GM23248 (cell line): ENCODE data around the gene RAB40B. TPM values are rescaled to one million over a fixed set of nuclear protein-coding genes. Genes with fewer than 3 reads are reported as not detected.

Source experiments
- DNase-seq: peaks from one replicate; pipeline ENCODE4 v3.0.0-alpha.2; 2015
- H2AFZ ChIP-seq: fragments of 200-600 bp; sonication (generic); 2 replicates; pipeline ENCODE4 v1.6.1; 2016; ENCODE audit warnings: antibody characterized with exemption
- H3F3A ChIP-seq: fragments of 200-600 bp; sonication (generic); 2 replicates; pipeline ENCODE4 v1.6.1; 2016; ENCODE audit warnings: mild to moderate bottlenecking, antibody characterized with exemption, mixed run types; ENCODE audit not compliant: insufficient read depth
- H3K27ac ChIP-seq: fragments of 200-600 bp; sonication (generic); 2 replicates; pipeline ENCODE4 v1.5.1; 2016; ENCODE audit warnings: mild to moderate bottlenecking
- H3K27me3 ChIP-seq: fragments of 200-600 bp; sonication (generic); replicated peaks from 2 replicates; pipeline ENCODE4 v1.6.1; 2016; ENCODE audit warnings: mild to moderate bottlenecking; ENCODE audit not compliant: insufficient read depth
- H3K36me3 ChIP-seq: fragments of 200-600 bp; sonication (generic); 2 replicates; pipeline ENCODE4 v1.6.1; 2016; ENCODE audit warnings: low read depth, mild to moderate bottlenecking
- H3K4me1 ChIP-seq: fragments of 200-600 bp; sonication (generic); 2 replicates; pipeline ENCODE4 v1.6.1; 2016; ENCODE audit warnings: mild to moderate bottlenecking; ENCODE audit not compliant: insufficient read depth
- H3K4me2 ChIP-seq: fragments of 200-600 bp; sonication (generic); one replicate; pipeline ENCODE4 v1.6.1; 2016; ENCODE audit warnings: mild to moderate bottlenecking; ENCODE audit not compliant: unreplicated experiment
- H3K4me3 ChIP-seq: fragments of 200-600 bp; sonication (generic); 2 replicates; pipeline ENCODE4 v1.5.1; 2016; ENCODE audit warnings: mild to moderate bottlenecking
- H3K79me2 ChIP-seq: fragments of 200-600 bp; sonication (generic); 2 replicates; pipeline ENCODE4 v1.6.1; 2016; ENCODE audit warnings: mild to moderate bottlenecking; ENCODE audit not compliant: insufficient read depth
- H3K9ac ChIP-seq: fragments of 200-600 bp; sonication (generic); 2 replicates; pipeline ENCODE4 v1.6.1; 2016; ENCODE audit warnings: mild to moderate bottlenecking
- H3K9me2 ChIP-seq: fragments of 200-600 bp; sonication (generic); 2 replicates; pipeline ENCODE4 v1.6.1; 2016; ENCODE audit warnings: mixed run types, mild to moderate bottlenecking, moderate library complexity; ENCODE audit not compliant: insufficient read depth
- H3K9me3 ChIP-seq: fragments of 200-600 bp; sonication (generic); one replicate; pipeline ENCODE4 v1.6.1; 2017; ENCODE audit warnings: low read depth
- H4K20me1 ChIP-seq: fragments of 200-600 bp; sonication (generic); 2 replicates; pipeline ENCODE4 v1.6.0; 2016; ENCODE audit not compliant: insufficient read depth
- EZH2 ChIP-seq: fragments of 200-600 bp; sonication (generic); IDR thresholded peaks from 2 replicates; pipeline ENCODE4 v1.6.1; 2018; ENCODE audit warnings: antibody characterized with exemption, mild to moderate bottlenecking; ENCODE audit not compliant: insufficient read depth, poor library complexity, severe bottlenecking
- EZH2phosphoT487 ChIP-seq: fragments of 200-600 bp; sonication (generic); IDR thresholded peaks from 2 replicates; pipeline ENCODE4 v1.6.1; 2018; ENCODE audit warnings: antibody characterized with exemption, moderate library complexity, mild to moderate bottlenecking, low read depth; ENCODE audit not compliant: insufficient read depth
- WGBS, 2 experiments: methylation state at CpG; one replicate each; pipeline ENCODE4 v1.1.6; 2015 to 2017; ENCODE audit warnings: low lambda C conversion rate in 2 of 2, low coverage in 1 of 2; ENCODE audit errors: missing lambda C conversion rate in 2 of 2; 5-methylcytosine and 5-hydroxymethylcytosine counted together
- in situ Hi-C: fragments of 300-500 bp; cut with MboI; formaldehyde crosslinking; loops from 2 replicates; pipeline ENCODE4 v1.15.0; 2020
- polyA plus RNA-seq: library from polyadenylated mRNA; unstranded; fragments of >200 nt; fragmentation: Nextera tagmentation; extraction: Ambion mirVana; gene quantifications from 2 replicates; pipeline ENCODE4 v1.2.1, GENCODE V29; 2016
- total RNA-seq: library from RNA; depleted of rRNA; stranded (reverse); fragments of >200 nt; shearing (Covaris generic); gene quantifications from 2 replicates; pipeline ENCODE4 v1.2.3, GENCODE V29; 2014

Gene RAB40B
- total and polyA plus RNA-seq, 2 experiments from 2014 or later: 23.7 to 23.8 TPM

DNA sequence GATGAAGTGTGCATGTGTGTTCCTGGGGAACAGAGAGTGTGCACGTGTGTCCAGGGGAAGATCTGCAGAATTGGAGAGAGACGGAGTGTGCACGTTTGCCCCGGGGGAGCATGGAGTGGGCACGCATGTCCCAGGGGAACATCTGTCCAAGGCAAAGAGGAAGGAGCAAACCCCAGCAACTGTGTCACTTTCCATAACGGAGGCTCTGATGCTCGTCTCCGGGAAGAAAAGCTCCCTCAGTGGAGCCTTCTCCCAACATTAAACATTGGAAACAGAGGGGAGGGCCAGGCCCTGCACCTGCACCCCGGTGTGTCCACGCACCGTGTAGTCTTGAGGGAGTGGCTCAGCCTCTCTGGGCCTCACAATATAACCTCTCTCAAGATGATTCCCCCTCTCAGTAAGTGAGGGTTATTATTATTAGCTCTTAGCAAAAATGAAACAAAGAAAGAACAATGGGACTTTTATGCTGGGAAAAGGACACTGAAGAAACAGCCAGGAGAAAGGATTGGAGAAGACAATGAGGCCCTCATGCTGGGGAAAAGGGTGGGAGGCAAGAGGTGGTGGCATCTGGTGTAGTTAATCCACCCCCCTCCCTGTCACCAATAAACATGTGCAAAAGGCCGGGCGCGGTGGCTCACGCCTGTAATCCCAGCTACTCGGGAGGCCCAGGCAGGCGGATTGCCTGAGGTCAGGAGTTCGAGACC, 7.6 kb downstream of the RAB40B start:
- no peak overlapping the region for H3K9ac ChIP-seq
- TF ChIP-seq EZH2phosphoT487 (no peak), EZH2 (no peak)
- no peaks in the 10 kb centered on the region for H4K20me1 ChIP-seq
- no peak overlapping the region for H2AFZ ChIP-seq
- DNase-seq: no peak
- no peaks in the 10 kb centered on the region for H3K9me2 ChIP-seq
- no peaks in the 10 kb centered on the region for H3F3A ChIP-seq
- no peaks in the 10 kb centered on the region for H3K9me3 ChIP-seq
- peaks cover 20% of the 10 kb centered on the region; the same call in 1 of the 2 replicates for H3K79me2 ChIP-seq
- in situ Hi-C loops: no loop called here
- H3K4me1 ChIP-seq: no peaks in the 10 kb centered on the region
- 83% methylated on average over 18 of the region's 18 CpGs for WGBS, 2 experiments
- H3K27ac ChIP-seq: no peak overlapping the region
- no peaks in the 10 kb centered on the region for H3K36me3 ChIP-seq
- no peak overlapping the region for H3K4me3 ChIP-seq
- no peak overlapping the region for H3K4me2 ChIP-seq
- no peaks in the 10 kb centered on the region for H3K27me3 ChIP-seq

DNA sequence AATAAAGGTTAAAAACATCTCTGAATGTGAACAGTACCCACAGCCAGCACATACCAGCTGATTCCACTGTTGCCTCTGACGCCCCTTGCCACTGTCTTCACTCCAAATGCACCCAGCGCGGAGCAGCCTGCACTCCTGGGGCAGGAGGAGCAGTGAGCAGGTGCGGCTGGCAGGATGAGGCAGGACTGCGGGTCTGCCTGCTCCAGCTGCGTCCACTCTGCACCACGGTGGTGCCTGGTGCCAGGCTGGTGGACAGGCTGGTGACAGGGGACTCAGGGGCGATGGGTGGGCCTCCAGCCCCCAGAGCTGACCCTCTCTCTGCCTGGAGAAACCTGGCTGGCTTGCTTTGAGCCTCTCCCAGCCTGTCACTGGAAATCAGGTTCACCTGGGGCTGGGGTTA, 9.4 kb downstream of the RAB40B start:
- no peaks in the 10 kb centered on the region for H3K9me2 ChIP-seq
- H3F3A ChIP-seq: no peaks in the 10 kb centered on the region
- H3K9me3 ChIP-seq: no peaks in the 10 kb centered on the region
- no peaks in the 10 kb centered on the region for H4K20me1 ChIP-seq
- DNase-seq: no peak
- H3K79me2 ChIP-seq: peaks cover 5% of the 10 kb centered on the region; the same call in 1 of the 2 replicates
- in situ Hi-C loops: no loop called here
- WGBS, 2 experiments: 90 to 92% methylated on average over 8 of the region's 8 CpGs
- H3K4me1 ChIP-seq: no peaks in the 10 kb centered on the region
- no peak overlapping the region for H3K27ac ChIP-seq
- no peak overlapping the region for H3K9ac ChIP-seq
- no peaks in the 10 kb centered on the region for H3K27me3 ChIP-seq
- H3K4me3 ChIP-seq: no peak overlapping the region
- TF ChIP-seq EZH2 (no peak), EZH2phosphoT487 (no peak)
- H3K4me2 ChIP-seq: no peak overlapping the region
- no peaks in the 10 kb centered on the region for H3K36me3 ChIP-seq
- H2AFZ ChIP-seq: no peak overlapping the region

DNA sequence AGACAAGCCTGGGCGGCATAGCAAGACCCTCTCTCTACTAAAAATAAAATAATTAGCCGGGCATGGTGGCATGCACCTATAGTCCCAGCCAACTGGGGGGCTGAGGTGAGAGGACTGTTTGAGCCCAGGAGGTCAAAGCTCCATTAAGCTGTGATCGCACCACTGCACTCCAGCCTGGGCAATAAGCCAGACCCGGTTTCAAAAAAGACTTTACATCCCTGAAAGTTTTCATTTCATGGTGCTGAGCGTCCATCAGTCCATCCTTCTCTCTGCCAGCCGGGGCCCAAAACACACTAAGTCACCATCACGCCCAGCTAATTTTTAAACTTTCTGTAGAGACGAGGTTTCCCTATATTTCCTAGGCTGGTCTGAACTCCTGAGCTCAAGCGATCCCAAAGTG, 10.6 kb downstream of the RAB40B start:
- Histone ChIP-seq H3K4me2 (no peak overlapping the region), H3K27ac (no peak overlapping the region), H3F3A (no peaks in the 10 kb centered on the region), H3K79me2 (no peaks in the 10 kb centered on the region), H3K9me3 (no peaks in the 10 kb centered on the region), H3K9me2 (no peaks in the 10 kb centered on the region), H3K36me3 (no peaks in the 10 kb centered on the region), H3K4me1 (no peaks in the 10 kb centered on the region), H3K9ac (no peak overlapping the region), H4K20me1 (no peaks in the 10 kb centered on the region), H3K4me3 (no peak overlapping the region), H3K27me3 (no peaks in the 10 kb centered on the region), H2AFZ (no peak overlapping the region)
- TF ChIP-seq EZH2phosphoT487 (no peak), EZH2 (no peak)
- in situ Hi-C loops: no loop called here
- DNase-seq: no peak
- 77 to 85% methylated on average over 9 of the region's 9 CpGs for WGBS, 2 experiments

DNA sequence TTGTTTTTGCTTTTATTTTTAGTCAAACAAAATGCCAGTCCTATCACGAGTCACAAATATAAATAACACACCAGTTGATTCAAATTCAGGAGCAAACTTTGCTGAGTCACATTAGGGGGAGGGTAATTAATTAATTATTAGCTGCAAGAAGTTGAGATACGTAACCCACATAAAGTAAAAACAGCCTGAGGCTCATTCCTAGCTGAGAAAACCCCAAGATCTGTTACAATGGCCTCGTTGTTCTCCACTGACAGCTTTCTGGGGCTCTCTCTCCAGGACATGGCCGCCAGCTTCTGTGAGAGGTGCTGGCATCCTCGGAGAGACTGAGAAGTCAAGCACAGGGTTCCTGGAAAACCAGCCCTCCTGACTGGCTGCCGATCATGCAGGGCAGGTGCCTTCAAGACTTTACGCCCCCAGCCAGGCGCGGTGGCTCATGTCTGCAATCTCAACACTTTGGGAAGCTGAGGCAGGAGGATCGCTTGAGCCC, 11.1 kb downstream of the RAB40B start:
- in situ Hi-C loops: no loop called here
- DNase-seq: no peak
- H3K9me3 ChIP-seq: no peaks in the 10 kb centered on the region
- no peak overlapping the region for H3K9ac ChIP-seq
- H3K4me2 ChIP-seq: no peak overlapping the region
- H3K27ac ChIP-seq: no peak overlapping the region
- no peaks in the 10 kb centered on the region for H3K9me2 ChIP-seq
- H3F3A ChIP-seq: no peaks in the 10 kb centered on the region
- H3K79me2 ChIP-seq: no peaks in the 10 kb centered on the region
- H3K4me1 ChIP-seq: no peaks in the 10 kb centered on the region
- H3K36me3 ChIP-seq: no peaks in the 10 kb centered on the region
- WGBS, 2 experiments: 83% methylated on average over 10 of the region's 10 CpGs
- no peak overlapping the region for H2AFZ ChIP-seq
- no peak for TF ChIP-seq EZH2
- TF ChIP-seq EZH2phosphoT487: no peak
- H3K4me3 ChIP-seq: no peak overlapping the region
- no peaks in the 10 kb centered on the region for H3K27me3 ChIP-seq
- H4K20me1 ChIP-seq: no peaks in the 10 kb centered on the region
